Neural progenitor cell (in vitro differentiated cells): ENCODE measurements around the gene ATP13A1. TPM values are rescaled to one million over a fixed set of nuclear protein-coding genes. Genes with fewer than 3 reads are reported as not detected.

Source experiments
- DNase-seq: peaks from one replicate; pipeline ENCODE4 v3.0.0-alpha.2; 2016; ENCODE audit warnings: low spot score
- H2AFZ ChIP-seq: fragments of 200-600 bp; sonication (generic); replicated peaks from 2 replicates; pipeline ENCODE4 v1.6.1; 2016; ENCODE audit warnings: antibody characterized with exemption
- H3F3A ChIP-seq: fragments of 200-600 bp; sonication (generic); 2 replicates; pipeline ENCODE4 v1.6.1; 2016; ENCODE audit warnings: antibody characterized with exemption, low read depth
- H3K27ac ChIP-seq: fragments of 200-600 bp; sonication (generic); 2 replicates; pipeline ENCODE4 v1.5.1; 2016; ENCODE audit warnings: mild to moderate bottlenecking
- H3K27me3 ChIP-seq: fragments of 200-600 bp; sonication (generic); 2 replicates; pipeline ENCODE4 v1.6.1; 2016; ENCODE audit warnings: mild to moderate bottlenecking, moderate library complexity
- H3K36me3 ChIP-seq: fragments of 200-600 bp; sonication (generic); 2 replicates; pipeline ENCODE4 v1.5.1; 2016
- H3K4me1 ChIP-seq: fragments of 200-600 bp; sonication (generic); 2 replicates; pipeline ENCODE4 v1.6.1; 2016; ENCODE audit warnings: mixed run types
- H3K4me2 ChIP-seq: fragments of 200-600 bp; sonication (generic); 2 replicates; pipeline ENCODE4 v1.6.1; 2016
- H3K4me3 ChIP-seq: fragments of 200-600 bp; sonication (generic); 2 replicates; pipeline ENCODE4 v1.5.1; 2016
- H3K79me2 ChIP-seq: fragments of 200-600 bp; sonication (generic); 2 replicates; pipeline ENCODE4 v1.6.1; 2016; ENCODE audit warnings: low read depth
- H3K9ac ChIP-seq: fragments of 200-600 bp; sonication (generic); 2 replicates; pipeline ENCODE4 v1.6.1; 2016
- H3K9me3 ChIP-seq: fragments of 200-600 bp; sonication (generic); 2 replicates; pipeline ENCODE4 v1.5.1; 2016; ENCODE audit warnings: low read depth
- H4K20me1 ChIP-seq: fragments of 200-600 bp; sonication (generic); 2 replicates; pipeline ENCODE4 v1.6.1; 2016; ENCODE audit warnings: low read depth
- H3K27ac Mint-ChIP-seq: 3 replicates; pipeline ENCODE4 v1.8.0; 2021; ENCODE audit warnings: mixed read lengths
- H3K27me3 Mint-ChIP-seq: 2 replicates; pipeline ENCODE4 v1.8.0; 2022; ENCODE audit warnings: low read depth, mild to moderate bottlenecking, inconsistent platforms, moderate library complexity, mixed read lengths; ENCODE audit not compliant: insufficient read depth
- H3K36me3 Mint-ChIP-seq: 3 replicates; pipeline ENCODE4 v1.8.0; 2021; ENCODE audit warnings: mixed read lengths
- H3K4me1 Mint-ChIP-seq: 3 replicates; pipeline ENCODE4 v1.8.0; 2021; ENCODE audit warnings: mixed read lengths
- H3K4me3 Mint-ChIP-seq: 3 replicates; pipeline ENCODE4 v1.8.0; 2021; ENCODE audit warnings: mild to moderate bottlenecking, moderate library complexity, mixed read lengths
- H3K9me3 Mint-ChIP-seq: 3 replicates; pipeline ENCODE4 v1.8.0; 2020; ENCODE audit warnings: mixed read lengths
- CTCF ChIP-seq: fragments of 200-600 bp; sonication (generic); IDR thresholded peaks from 2 replicates; pipeline ENCODE4 v1.5.1; 2017; ENCODE audit warnings: antibody characterized with exemption, mild to moderate bottlenecking
- EZH2 ChIP-seq: fragments of 200-600 bp; sonication (generic); IDR thresholded peaks from 2 replicates; pipeline ENCODE4 v1.6.1; 2017; ENCODE audit warnings: antibody characterized with exemption, mild to moderate bottlenecking, moderate library complexity
- EZH2phosphoT487 ChIP-seq: fragments of 200-600 bp; sonication (generic); IDR thresholded peaks from 2 replicates; pipeline ENCODE4 v1.6.1; 2017; ENCODE audit warnings: antibody characterized with exemption
- total RNA-seq: library from RNA; depleted of rRNA; stranded (reverse); fragments of >200 nt; gene quantifications from 2 replicates; pipeline ENCODE4 v1.2.3, GENCODE V29; 2015; ENCODE audit warnings: low replicate concordance

Gene ATP13A1
- total RNA-seq, 1 donor from 2014 or later = 19.2 TPM

GRCh38 chr19:19649580-19649995, 13.9 kb downstream of the ATP13A1 start:
- no peaks in the 10 kb centered on the region for H3K79me2 ChIP-seq
- peaks cover 7% of the 10 kb centered on the region for H3F3A ChIP-seq
- no peak overlapping the region for H3K4me2 ChIP-seq
- H3K36me3 ChIP-seq = no peaks in the 10 kb centered on the region
- H3K4me1 ChIP-seq = no peaks in the 10 kb centered on the region
- no peak for TF ChIP-seq EZH2
- TF ChIP-seq CTCF = no peak
- no peak for TF ChIP-seq EZH2phosphoT487
- no peak for DNase-seq
- Mint-ChIP-seq H3K4me1 (no peaks in the 10 kb centered on the region), H3K27me3 (peaks cover 2% of the 10 kb centered on the region), H3K9me3 (no peaks in the 10 kb centered on the region), H3K27ac (no peak overlapping the region), H3K4me3 (peak overlapping the region; percentile 71), H3K36me3 (peaks cover 29% of the 10 kb centered on the region)
- H3K27me3 ChIP-seq = no peaks in the 10 kb centered on the region
- no peaks in the 10 kb centered on the region for H3K9me3 ChIP-seq
- no peak overlapping the region for H2AFZ ChIP-seq
- H3K4me3 ChIP-seq = no peak overlapping the region
- H4K20me1 ChIP-seq = no peaks in the 10 kb centered on the region
- no peak overlapping the region for H3K9ac ChIP-seq
- H3K27ac ChIP-seq = no peak overlapping the region

GRCh38 chr19:19649155-19649554, 14.3 kb downstream of the ATP13A1 start:
- no peak for TF ChIP-seq EZH2
- no peak for TF ChIP-seq CTCF
- TF ChIP-seq EZH2phosphoT487 = no peak
- H3K9me3 Mint-ChIP-seq = no peaks in the 10 kb centered on the region
- Histone ChIP-seq H3K4me2 (no peak overlapping the region), H3K27ac (no peak overlapping the region), H2AFZ (no peak overlapping the region), H3K9me3 (no peaks in the 10 kb centered on the region), H3K9ac (no peak overlapping the region), H3K36me3 (no peaks in the 10 kb centered on the region), H3K4me3 (no peak overlapping the region), H4K20me1 (peaks cover 3% of the 10 kb centered on the region), H3K79me2 (no peaks in the 10 kb centered on the region), H3F3A (peaks cover 11% of the 10 kb centered on the region), H3K27me3 (no peaks in the 10 kb centered on the region), H3K4me1 (no peaks in the 10 kb centered on the region)
- no peaks in the 10 kb centered on the region for H3K27me3 Mint-ChIP-seq
- DNase-seq = no peak
- no peak overlapping the region for H3K27ac Mint-ChIP-seq
- H3K36me3 Mint-ChIP-seq = peaks cover 29% of the 10 kb centered on the region
- peak overlapping the region; percentile 71 for H3K4me3 Mint-ChIP-seq
- no peaks in the 10 kb centered on the region for H3K4me1 Mint-ChIP-seq

- Mint-ChIP-seq H3K36me3 (peaks cover 21% of the 10 kb centered on the region), H3K4me3 (no peak overlapping the region)
Observed at GRCh38 chr19:19647037-19647835, 16.2 kb downstream of the ATP13A1 start.

More at GRCh38 chr19:19647037-19647835, 16.2 kb downstream of the ATP13A1 start:
- no peak overlapping the region for H2AFZ ChIP-seq
- H3K27me3 ChIP-seq = no peaks in the 10 kb centered on the region
- Mint-ChIP-seq H3K27me3 (no peaks in the 10 kb centered on the region), H3K4me1 (peaks cover 8% of the 10 kb centered on the region), H3K27ac (no peak overlapping the region), H3K9me3 (no peaks in the 10 kb centered on the region)
- H3K4me2 ChIP-seq = no peak overlapping the region
- no peak for TF ChIP-seq EZH2
- TF ChIP-seq EZH2phosphoT487 = no peak
- no peak for TF ChIP-seq CTCF
- H3K79me2 ChIP-seq = no peaks in the 10 kb centered on the region
- H3K4me1 ChIP-seq = no peaks in the 10 kb centered on the region
- no peak overlapping the region for H3K4me3 ChIP-seq
- no peak overlapping the region for H3K9ac ChIP-seq
- no peaks in the 10 kb centered on the region for H3K9me3 ChIP-seq
- H3F3A ChIP-seq = peaks cover 18% of the 10 kb centered on the region
- no peak overlapping the region for H3K27ac ChIP-seq
- no peak for DNase-seq
- H4K20me1 ChIP-seq = peaks cover 5% of the 10 kb centered on the region
- no peaks in the 10 kb centered on the region for H3K36me3 ChIP-seq
